Measurements from ENCODE around the gene MORC4.
A peak's percentile ranks its signal among the peaks of the same experiment; 100 is the strongest.

MORC4 gene

GRCh38 chrX:106903856-106904528 lies 96.0 kb downstream of the MORC4 start:
- no peak for DNase-seq

DNA sequence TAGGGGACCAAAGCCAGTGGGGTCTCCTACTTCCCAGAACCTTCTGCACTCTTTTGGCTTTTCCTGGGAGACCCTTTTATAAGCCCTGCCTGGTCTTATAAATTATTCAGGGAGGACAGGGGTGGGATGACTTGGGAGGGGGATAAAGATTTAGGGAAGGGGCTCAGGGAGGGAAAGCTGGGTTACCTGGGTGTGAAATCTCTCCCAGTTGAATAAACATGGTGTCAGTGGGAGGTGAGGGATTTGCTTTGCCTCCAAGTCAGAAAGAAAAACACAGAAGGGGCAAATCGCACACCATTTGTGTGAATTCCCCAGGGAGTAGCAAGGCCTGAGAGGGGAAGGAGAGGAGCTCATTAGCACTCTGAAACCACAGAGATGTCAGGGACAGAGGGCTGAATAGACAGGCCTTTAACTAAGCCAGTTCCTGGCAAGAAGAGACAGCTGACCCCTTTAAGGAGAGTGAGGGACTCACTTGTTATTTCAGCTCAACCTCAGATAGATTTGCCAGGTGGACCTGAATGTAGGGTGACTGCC lies 96.7 kb downstream of the MORC4 start, which contains the start of gene RIPPLY1:
Gene RIPPLY1 (minus strand): TSS at position 51 of the 534 bp plus-strand sequence. CDS start 54 bp downstream, outside the sequence.
- DNase-seq: no peak

DNA sequence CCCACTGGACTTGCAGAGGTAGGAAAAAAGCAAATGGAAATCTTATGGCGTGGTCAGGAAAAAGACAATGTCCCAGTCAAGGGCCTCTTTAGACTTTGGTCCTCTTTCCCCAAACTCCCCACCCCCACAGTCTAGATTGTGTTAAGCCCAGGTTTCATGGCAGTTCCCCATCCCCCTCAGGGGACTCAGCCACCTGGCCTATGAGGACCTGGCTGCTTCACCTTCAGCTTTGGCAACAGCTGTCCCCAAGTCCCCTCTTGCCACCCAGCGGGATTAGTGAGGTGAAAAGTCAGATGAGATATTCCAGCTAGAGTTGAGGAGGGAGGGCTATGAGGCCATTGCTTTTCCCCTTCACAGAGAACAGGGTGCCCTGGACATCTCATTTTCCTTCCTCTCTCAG lies 97.3 kb downstream of the MORC4 start:
- no peak for DNase-seq

DNA sequence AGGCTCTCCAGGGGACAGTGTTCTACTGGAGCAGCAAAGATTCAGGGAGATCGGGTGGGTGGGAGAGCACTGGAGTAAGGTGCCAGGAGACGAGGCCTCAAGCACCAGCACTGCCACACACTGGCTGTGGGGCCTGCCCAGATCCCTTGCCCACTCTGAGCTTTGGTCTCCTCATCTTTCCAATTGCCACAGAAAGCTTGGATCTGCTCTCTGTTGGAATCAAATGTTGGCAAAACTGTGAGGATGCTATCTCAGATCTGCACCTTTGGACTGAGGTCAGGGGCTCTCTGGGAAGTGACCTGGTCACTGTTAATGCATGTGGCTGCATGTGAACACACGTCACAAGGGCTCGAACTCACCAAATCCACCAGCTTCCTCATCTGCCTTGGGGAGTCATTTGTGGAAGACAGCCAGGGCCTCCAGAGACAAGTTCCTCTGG lies 98.2 kb downstream of the MORC4 start:
- DNase-seq: no peak

- no peak for DNase-seq
Measured at GRCh38 chrX:106901341-106901740, 98.7 kb downstream of the MORC4 start.

GRCh38 chrX:106899841-106900240 lies 100.2 kb downstream of the MORC4 start:
- DNase-seq: no peak

- DNase-seq: no peak
Measured at GRCh38 chrX:106899276-106899675, 100.7 kb downstream of the MORC4 start.

- DNase-seq: peak; percentile 1
Measured at GRCh38 chrX:106898462-106898861, 101.5 kb downstream of the MORC4 start.

GRCh38 chrX:106897259-106897658 lies 102.8 kb downstream of the MORC4 start:
- DNase-seq: no peak

DNA sequence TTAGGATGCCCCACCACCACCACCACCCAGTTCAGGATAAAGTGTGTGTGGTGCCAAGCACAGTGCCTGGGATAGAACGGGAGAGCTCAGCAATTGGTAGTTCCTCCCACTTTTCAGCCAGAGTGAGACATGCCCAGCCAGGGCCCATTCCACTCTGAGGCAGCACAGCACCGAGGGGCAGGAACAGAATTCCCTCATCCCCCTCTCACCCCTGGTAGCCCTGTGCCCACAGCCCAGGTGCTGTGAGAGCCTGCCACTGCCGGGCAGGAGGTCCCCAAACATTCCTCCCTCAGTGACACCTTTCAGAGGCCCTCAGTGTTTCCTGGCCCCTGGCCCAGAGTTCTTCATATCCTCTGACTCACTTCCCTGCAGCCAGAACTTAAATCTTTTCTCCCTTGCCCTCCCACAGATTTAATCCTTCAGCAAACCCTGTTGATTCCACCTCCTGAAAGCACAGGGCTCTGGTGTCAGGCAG lies 105.0 kb downstream of the MORC4 start:
- no peak for DNase-seq

- no peak for DNase-seq
Measured at GRCh38 chrX:106894392-106894909, 105.6 kb downstream of the MORC4 start.

DNA sequence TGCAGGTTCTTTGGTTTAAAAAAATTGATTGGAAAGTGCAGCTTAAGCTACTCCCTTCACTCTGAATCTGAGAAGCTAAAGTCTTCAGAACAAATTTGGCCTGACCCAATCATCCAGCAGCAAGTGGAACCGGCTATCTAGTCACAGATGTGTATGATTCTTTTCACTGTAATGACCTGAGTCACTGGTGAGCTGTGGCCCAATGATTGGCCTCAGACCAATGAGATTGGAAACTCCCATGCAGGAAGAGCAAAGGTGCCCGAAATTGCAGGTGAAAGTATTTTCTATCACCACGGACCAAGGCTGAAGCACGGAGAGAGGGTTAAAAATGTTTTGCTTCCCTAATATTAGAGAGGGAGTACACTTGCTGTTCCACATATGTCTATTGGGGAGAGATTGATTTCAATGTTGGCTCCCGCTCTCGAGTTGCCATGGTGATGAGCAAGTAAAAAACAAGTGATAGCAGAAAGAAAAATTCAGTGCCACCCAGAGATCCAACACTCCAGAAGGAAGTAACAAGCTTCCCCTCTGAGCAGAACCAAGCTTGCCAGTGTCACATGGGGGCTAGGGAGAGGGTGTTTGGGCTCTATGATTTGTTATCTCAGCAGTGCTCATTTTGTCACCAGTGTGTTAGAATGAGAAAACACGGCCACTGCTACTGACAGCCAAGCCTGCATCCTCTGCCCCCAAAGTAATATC lies 108.1 kb downstream of the MORC4 start:
- DNase-seq: no peak

All from SHP77 treated with DMSO at 0.1 percent for 48 hours (cell line).